ENCODE results near the gene S100A3.
"Not testable (repeated sequence)": the region's sequence is repeated elsewhere in the genome, so short reads cannot be mapped to it uniquely, and the experiment has no call there.

The S100A3 gene

GRCh38 chr1:153534925-153535241, 14.2 kb downstream of the S100A3 start:
- DNase-seq (ENCODE audit: low spot score): no peak

GRCh38 chr1:153534226-153534924, 14.7 kb downstream of the S100A3 start:
- no peak for DNase-seq (ENCODE audit: low spot score)

DNA sequence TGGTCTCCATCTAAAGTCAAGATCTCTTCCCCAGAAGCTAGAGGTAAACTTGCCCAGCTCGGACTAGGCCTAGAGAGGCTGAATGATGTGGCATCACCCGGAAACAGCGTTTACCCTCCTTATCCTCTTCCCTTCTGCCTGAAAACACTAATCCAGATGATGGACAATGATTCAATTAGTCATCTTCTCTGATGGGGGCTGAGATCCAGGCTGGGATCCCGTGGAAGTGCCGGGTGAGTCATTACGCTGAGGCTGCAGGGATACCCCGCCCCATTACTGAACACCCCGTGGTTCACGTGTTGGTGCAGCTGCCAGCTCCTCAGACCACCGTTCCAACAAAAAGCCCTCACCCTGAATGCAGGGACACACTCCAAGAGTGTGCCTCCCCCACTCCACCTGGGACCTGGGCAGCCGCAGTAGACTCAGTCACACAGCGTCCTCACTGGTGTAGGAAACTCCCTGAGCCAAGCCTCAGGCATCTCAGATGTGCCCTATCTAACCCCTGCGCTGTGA, 15.3 kb downstream of the S100A3 start:
- DNase-seq (ENCODE audit: low spot score): no peak

DNA sequence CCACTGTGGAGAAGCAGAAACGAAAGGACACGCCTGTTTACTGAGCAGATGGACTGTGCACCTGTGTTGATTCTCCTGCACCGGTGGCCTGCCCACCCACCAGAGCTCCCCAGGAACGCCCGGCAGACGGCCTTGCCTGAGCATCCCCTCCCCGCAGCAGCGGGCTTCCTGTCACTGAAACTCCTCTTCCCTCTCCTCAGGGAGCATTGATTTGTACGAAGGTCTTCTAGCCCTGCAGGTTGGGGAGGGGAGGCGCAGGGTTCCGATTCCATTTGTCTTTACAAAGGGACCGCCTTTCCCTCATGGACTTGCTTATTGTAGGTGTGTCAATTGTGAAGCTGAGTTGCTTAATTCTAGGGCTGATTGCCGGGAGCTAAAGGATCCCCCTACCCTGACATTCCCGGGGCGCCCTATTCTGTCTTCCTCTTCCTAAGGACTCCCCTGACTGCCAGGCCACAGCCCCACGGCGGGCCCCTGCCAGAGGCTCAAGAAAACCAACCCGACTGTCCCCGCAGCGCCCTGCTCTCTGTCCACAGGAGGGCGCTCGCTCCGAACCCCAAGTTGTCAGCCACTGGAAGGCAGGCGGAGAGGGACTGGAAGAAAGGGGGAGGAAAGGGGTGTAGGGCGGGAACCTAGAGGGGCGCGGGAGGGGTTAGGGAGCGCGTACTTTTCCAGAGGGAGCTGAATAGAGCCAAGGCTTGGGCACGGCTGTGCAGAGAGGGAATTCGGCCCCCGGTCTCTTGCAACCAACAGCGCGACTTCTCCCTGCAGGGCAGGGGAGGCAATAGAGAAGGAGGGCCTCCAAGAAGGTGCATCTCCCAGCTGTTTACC, 16.1 kb downstream of the S100A3 start:
- DNase-seq (ENCODE audit: low spot score): peak; percentile 94

DNA sequence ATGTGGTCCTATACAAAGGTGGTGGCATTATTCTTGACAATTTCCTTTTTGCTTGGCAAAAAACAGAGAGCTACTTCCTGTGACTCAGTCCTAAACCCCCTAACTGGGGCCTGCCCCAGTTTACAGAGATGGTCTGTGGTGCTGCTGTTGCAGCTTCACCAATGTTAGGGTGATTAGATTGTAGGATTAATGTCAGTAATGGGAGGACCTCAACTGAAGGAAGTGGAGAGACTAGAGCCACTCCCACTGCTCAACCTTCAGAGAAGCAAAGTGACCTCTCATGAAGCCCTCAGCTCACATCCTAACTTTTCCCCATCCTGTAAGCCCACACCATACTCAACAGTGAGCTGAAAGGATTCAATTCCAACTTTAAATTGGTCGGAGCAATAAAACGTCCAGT, 16.9 kb downstream of the S100A3 start:
- no peak for DNase-seq (ENCODE audit: low spot score)

DNA sequence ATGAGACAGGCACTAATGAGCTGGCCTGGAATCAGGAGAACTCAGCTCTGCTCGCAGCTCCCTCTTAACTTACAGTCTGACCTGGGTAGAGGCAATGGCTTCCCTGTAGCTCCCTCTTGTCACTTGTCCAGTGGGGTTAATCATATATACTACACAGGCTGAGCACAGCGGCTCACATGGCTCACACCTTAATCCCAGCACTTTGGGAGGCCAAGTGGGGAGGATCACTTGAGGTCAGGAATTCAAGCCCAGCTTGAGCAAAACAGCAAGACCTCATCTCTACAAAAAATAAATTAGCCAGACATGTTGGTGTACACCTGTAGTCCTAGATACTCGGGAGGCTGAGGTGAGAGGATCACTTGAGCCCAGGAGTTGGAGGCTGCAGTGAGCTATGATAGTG, 17.4 kb downstream of the S100A3 start:
- DNase-seq (ENCODE audit: low spot score): no peak

DNA sequence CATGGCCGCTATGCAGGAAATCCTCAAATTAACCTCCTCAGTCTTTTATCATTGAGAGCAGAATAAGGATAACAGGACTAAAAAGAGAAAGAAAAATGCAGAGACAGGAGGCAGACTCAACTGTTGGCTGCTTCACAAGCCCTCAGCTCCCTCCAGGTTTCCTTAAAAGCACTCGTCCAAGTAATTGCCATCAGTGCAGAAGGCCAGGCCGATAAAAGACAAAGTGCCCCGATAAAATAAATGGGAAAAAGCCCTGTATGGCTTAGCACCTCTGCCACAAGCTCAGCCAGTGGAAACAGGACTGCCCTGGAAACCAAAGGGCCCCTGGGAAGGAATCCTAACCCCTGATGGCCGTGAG, 21.4 kb downstream of the S100A3 start:
- DNase-seq (ENCODE audit: low spot score): no peak

- DNase-seq (ENCODE audit: low spot score): no peak
Measured at GRCh38 chr1:153527023-153527682, 21.9 kb downstream of the S100A3 start.

DNA sequence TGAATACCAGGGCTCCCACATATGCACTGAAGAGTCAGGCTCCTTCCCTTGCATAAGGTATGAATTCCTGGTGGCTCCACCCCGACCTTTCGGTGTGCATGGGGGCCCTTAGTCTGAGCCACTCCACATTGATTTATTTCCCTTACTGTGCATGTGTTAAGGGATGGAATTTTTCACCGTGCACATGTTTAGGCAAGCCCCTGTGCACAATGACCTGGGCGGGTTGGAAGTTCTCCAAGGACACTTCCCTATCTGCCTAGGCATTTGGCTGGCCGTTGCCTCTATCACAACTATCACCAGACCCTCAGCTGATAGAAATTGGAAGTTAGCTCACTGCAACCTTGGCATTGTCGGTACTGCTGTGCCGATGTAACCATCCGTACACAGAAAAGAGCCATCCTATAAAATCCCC, 22.9 kb downstream of the S100A3 start:
- no peak for DNase-seq (ENCODE audit: low spot score)

- peak; percentile 91 for DNase-seq (ENCODE audit: low spot score)
Measured at GRCh38 chr1:153525088-153525728, 23.9 kb downstream of the S100A3 start.

- DNase-seq (ENCODE audit: low spot score): not testable (repeated sequence)
Measured at GRCh38 chr1:153522353-153523048, 26.6 kb downstream of the S100A3 start.

DNA sequence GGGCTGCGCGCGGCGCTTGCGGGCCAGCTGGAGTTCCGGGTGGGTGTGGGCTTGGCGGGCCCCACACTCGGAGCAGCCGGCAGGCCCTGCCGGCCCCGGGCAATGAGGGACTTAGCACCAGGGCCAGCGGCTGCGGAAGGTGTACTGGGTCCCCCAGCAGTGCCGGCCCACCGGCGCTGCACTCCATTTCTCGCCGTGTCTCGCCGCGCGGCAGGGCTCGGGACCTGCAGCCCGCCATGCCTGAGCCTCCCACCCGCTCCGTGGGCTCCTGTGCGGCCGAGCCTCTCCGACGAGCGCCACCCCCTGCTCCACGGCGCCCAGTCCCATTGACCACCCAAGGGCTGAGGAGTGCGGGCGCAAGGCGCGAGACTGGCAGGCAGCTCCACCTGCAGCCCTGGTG, 27.2 kb downstream of the S100A3 start:
- not testable (repeated sequence) for DNase-seq (ENCODE audit: low spot score)

- DNase-seq (ENCODE audit: low spot score): no peak
Measured at GRCh38 chr1:153520818-153521476, 28.1 kb downstream of the S100A3 start.

GRCh38 chr1:153520137-153520691, 28.8 kb downstream of the S100A3 start:
- DNase-seq (ENCODE audit: low spot score): not testable (repeated sequence)

GRCh38 chr1:153519242-153519641, 29.8 kb downstream of the S100A3 start:
- DNase-seq (ENCODE audit: low spot score): no peak

DNA sequence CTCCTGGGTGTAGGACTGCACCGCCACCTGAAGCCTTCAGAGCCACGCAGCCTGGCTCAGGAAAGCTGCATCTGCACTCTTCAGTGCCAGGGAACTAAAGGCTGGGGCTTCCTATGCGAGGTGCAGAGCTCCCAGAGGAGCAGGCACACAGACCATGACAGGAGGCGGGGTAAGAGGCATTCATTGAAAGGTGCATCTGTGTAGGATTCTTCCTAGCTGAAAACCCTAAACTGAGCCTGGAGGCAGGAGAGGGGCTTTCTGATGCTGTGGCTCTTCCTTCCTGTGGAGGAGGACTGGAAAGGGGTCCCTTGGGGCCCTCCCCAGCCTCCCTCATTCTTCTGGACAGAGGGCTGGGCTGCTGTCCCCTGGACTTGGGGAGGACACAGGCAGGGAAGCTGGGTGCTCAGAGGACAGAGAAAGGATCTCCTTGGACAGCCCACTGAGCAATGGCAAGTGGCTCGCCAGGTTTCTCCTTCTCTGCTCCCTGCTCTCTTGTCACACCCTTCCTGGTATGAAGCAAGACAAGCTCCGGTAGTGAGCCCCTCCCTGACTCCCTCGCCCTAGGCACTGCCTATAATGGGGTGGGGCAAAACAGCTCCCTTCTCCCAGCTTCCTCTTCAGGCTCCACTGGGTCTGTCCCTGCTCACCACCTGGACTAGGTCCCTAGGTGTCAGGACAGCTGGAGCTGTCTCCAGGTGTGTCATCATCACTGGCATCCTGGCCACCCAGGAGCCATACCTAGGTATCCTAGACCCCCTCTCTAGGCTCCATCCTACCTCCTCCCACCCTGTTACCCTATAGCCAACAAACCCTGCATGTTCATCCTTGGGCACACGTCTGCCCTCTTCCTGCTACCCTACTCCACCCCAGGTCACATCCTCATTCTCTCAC, 33.3 kb downstream of the S100A3 start:
- DNase-seq (ENCODE audit: low spot score): no peak

- no peak for DNase-seq (ENCODE audit: low spot score)
Measured at GRCh38 chr1:153513666-153514065, 35.4 kb downstream of the S100A3 start.

- no peak for DNase-seq (ENCODE audit: low spot score)
Measured at GRCh38 chr1:153513023-153513422, 36.0 kb downstream of the S100A3 start.

GRCh38 chr1:153510984-153511410, 38.1 kb downstream of the S100A3 start:
- DNase-seq (ENCODE audit: low spot score): peak; percentile 82

All from cerebellar cortex (tissue), 1 donor.